Caki2 (cell line): ENCODE results near the gene ATRNL1. TPM values are rescaled to one million over a fixed set of nuclear protein-coding genes. Genes with fewer than 3 reads are reported as not detected.
"Not testable (repeated sequence)": the region's sequence is repeated elsewhere in the genome, so short reads cannot be mapped to it uniquely, and the experiment has no call there.

Experiments used
- DNase-seq: peaks from one replicate; pipeline ENCODE4 v3.0.0-alpha.2; 2015; ENCODE audit warnings: low read depth
- in situ Hi-C: cut with HindIII; loops from 2 replicates; pipeline ENCODE4 v1.10.0; 2016; ENCODE audit warnings: low sequenced_read_pairs, low pct_unique_long_range_greater_than_20kb, mixed read lengths
- total RNA-seq: library from RNA; depleted of rRNA; stranded (reverse); fragments of >200 nt; shearing (Covaris generic); gene quantifications from 2 replicates; pipeline ENCODE4 v1.2.3, GENCODE V29; 2014; ENCODE audit warnings: low replicate concordance

Gene ATRNL1
- total RNA-seq, 1 experiment from 2014 or later: 137 TPM

- in situ Hi-C loops: no loop called here
- DNase-seq: no peak
Observed at GRCh38 chr10:115491526-115492140, 398.5 kb downstream of the ATRNL1 start.

DNA sequence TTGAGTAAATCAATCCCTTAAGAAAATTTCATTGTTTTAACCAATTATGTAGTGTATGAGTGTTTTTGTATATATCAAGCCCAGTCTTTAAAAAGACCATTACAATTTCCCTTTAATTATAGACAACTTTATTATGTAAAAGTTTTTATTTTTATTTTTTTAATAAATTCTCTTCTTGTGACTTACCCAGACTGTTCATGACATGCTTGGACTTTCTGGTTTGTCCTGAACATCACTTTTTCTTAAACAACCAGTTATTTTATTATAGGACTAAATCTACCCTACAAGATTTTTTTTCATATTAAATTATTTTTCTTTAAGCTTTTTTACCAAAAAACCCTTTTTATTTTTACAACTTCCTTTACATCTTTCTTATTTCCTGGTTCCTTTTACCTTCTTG, 410.4 kb downstream of the ATRNL1 start:
- in situ Hi-C loops: no loop called here
- no peak for DNase-seq

- peak; percentile 6 for DNase-seq
- in situ Hi-C loops: no loop called here
Observed at GRCh38 chr10:115514895-115515294, 421.7 kb downstream of the ATRNL1 start.

GRCh38 chr10:115525141-115525540, 432.0 kb downstream of the ATRNL1 start:
- in situ Hi-C loops: no loop called here
- no peak for DNase-seq

DNA sequence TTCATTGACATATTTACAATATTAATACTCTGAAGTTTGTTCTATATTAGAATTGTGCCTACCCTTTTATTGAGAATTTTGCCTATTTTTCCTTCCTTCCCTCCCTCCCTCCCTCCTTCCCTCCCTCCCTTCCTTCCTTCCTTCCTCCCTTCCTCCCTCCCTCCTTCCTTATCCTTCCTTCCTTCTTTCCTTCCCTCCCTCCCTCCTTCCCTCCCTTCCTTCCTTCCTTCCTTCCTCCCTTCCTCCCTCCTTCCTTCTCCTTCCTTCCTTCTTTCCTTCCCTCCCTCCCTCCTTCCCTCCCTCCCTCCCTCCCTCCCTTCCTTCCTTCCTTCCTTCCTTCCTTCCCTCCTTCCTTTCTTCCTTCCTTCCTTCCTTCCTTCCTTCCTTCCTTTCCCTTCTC, 434.5 kb downstream of the ATRNL1 start:
- in situ Hi-C loops, DNase-seq: not testable (repeated sequence)

DNA sequence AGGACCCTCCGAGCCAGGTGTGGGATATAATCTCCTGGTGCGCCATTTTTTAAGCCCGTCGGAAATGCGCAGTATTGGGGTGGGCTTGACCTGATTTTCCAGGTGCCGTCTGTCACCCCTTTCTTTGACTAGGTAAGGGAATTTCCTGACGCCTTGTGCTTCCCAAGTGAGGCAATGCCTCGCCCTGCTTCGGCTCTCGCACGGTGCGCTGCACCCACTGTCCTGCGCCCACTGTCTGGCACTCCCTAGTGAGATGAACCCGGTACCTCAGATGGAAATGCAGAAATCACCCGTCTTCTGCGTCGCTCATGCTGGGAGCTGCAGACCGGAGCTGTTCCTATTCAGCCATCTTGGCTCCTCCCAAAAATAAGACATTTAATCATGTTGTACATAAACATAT, 443.2 kb downstream of the ATRNL1 start:
- DNase-seq, in situ Hi-C loops: not testable (repeated sequence)

DNA sequence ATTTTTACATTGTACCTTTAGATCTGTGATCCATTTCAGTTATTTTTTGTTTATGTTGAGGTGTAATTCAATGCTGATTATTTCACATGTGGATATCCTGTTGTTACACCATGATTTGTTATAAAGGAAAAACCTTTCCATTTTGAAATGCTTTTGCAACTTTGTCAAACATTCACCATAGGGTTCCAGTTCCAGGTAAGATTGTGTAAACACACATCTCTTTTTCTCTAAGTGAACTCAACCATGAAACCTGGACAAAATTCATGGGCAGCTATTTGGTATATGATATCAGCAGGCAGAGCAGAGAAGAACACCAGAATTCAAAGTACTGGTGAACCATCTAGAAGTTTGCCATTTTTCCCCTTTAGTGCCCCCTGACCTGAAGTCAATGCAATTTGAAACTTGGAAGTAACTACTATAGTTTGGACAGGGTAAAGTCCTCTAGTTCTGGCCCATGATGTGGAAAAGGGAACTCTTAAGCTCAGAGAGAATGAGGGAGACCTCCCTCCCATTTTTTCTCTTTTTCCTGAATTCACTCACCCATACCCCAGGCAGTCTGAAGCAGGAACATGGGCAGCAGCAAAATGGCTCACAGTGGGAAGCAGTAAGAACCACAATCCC, 446.1 kb downstream of the ATRNL1 start:
- no peak for DNase-seq
- in situ Hi-C loops: no loop called here

- DNase-seq: no peak
- in situ Hi-C loops: no loop called here
Observed at GRCh38 chr10:115555887-115556402, 462.8 kb downstream of the ATRNL1 start.

GRCh38 chr10:115558252-115558651, 465.1 kb downstream of the ATRNL1 start:
- DNase-seq: no peak

DNA sequence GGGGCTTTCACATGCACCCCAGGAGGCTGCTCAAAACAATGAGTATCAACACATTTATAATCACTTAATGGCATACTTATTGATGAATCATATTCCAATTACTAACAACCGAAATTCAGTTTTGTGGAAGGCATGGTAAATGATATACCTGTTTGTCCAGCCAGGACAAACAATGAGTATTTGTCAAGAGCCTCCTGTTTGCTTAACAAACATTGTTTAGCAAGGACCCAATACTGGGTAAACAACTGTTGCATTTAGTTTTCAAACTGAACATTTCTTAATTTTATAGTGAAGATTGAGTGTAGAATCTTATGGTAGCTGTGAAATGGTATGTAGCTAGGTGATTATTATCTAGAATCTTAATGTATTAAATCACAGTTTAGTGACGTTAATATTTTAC, 473.7 kb downstream of the ATRNL1 start:
- in situ Hi-C loops: no loop called here
- DNase-seq: no peak

More at GRCh38 chr10:115558252-115558651, 465.1 kb downstream of the ATRNL1 start:
- in situ Hi-C loops: no loop called here

DNA sequence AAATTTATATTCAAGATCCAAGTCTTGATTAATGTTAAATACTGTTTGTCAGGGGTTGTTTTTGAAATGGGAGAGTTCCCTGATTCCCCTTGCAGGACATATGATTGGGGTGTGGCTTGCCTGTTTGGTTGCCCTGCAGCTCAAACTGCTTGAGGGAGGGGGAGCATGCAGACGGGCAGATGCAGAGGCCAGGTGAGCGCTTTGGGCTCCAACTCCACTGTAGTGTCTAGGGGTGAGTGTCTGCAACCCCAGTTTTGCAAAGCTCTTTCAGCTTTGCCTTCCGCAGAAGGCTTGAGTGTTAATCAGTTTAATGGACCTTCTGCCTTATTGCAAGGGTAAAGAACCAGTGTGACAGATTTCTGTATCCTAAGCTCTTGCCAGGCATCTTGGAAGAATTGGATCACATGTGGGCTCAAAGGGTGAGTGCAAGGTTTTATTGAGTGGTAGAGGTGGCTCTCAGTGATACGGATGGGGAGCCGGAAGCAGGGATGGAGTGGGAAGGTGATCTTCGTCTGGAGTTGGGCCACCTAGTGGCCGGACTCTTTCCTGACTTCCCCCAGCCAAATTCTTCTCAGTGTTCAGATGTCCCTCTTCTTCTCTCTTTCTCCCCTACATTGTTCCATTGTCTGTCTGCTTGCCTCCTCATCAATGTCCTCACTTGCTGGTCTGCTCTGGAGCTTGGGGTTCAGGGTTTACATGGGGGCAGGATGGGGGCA, 479.7 kb downstream of the ATRNL1 start:
- no peak for DNase-seq
- in situ Hi-C loops: no loop called here

DNA sequence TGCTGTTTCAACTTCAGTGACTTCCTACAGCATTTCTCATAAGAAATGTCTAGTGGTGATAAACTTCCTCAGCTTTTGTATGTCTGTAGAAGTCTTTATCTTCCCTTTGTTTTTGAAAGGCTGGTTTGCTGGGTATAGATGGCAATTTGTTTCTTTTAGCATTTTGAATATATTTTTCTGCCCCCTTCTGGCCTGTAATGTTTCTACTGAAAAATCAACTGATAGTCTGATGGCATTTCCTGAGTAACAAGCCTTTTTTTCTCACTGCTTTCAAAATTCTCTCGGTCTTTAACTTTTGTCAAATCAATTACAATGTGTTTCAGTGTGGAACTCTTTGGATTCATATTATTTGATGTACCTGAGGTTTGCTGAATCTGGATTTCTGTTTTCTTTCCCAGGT, 487.1 kb downstream of the ATRNL1 start:
- DNase-seq: no peak

GRCh38 chr10:115593060-115593459, 499.9 kb downstream of the ATRNL1 start:
- DNase-seq: no peak
- in situ Hi-C loops: no loop called here

More for the DNA sequence above, 487.1 kb downstream of the ATRNL1 start:
- in situ Hi-C loops: no loop called here

GRCh38 chr10:115604627-115605026, 511.5 kb downstream of the ATRNL1 start:
- no peak for DNase-seq
- in situ Hi-C loops: no loop called here

- in situ Hi-C loops: no loop called here
- no peak for DNase-seq
Observed at GRCh38 chr10:115606086-115606485, 512.9 kb downstream of the ATRNL1 start.

DNA sequence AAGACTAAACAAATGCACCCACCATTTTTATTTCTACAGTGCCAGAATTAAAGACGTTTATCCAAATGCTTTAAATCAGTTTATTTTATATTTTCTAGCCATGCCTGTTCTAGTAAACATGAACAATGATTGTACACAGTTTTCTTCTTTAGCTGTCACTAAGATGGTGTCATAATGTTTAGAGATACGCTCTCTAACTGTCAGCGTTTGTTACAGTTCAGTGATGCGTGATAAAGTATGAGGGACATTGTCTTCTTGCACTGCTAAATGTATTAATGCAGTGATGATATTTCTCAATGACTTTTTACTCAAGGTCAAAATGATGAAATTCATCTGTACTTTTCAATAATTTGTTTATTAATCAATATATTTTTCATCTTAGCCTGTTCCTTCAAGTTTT, 513.6 kb downstream of the ATRNL1 start:
- in situ Hi-C loops: no loop called here
- DNase-seq: no peak

GRCh38 chr10:115624448-115624847, 531.3 kb downstream of the ATRNL1 start:
- DNase-seq: no peak
- in situ Hi-C loops: no loop called here

- no peak for DNase-seq
- in situ Hi-C loops: no loop called here
Observed at GRCh38 chr10:115628616-115629015, 535.5 kb downstream of the ATRNL1 start.

- in situ Hi-C loops: no loop called here
- DNase-seq: no peak
Observed at GRCh38 chr10:115638246-115638645, 545.1 kb downstream of the ATRNL1 start.
